HepG2 (cell line): ENCODE data around the gene CCDC85C. TPM values are rescaled to one million over a fixed set of nuclear protein-coding genes. Genes with fewer than 3 reads are reported as not detected.
A peak's percentile ranks its signal among the peaks of the same experiment; 100 is the strongest.

Source experiments
- AHDC1 ChIP-seq: sonication (generic); formaldehyde crosslinking; IDR thresholded peaks from 2 replicates; pipeline ENCODE4 v1.5.1; 2020; ENCODE audit warnings: mild to moderate bottlenecking, missing genetic modification reagents, borderline replicate concordance
- THAP7 ChIP-seq: sonication (generic); formaldehyde crosslinking; IDR thresholded peaks from 2 replicates; pipeline ENCODE4 v1.8.1; 2023; ENCODE audit warnings: mild to moderate bottlenecking, missing genetic modification reagents
- ZFP36 ChIP-seq: fragments of 150-350 bp; IDR thresholded peaks from 2 replicates; pipeline ENCODE4 v1.6.1; 2018; ENCODE audit warnings: borderline replicate concordance, low read length, low read depth; ENCODE audit not compliant: partially characterized antibody
- ZSCAN22 ChIP-seq: sonication (generic); formaldehyde crosslinking; IDR thresholded peaks from 2 replicates; pipeline ENCODE4 v1.4.0; 2020; ENCODE audit warnings: mild to moderate bottlenecking, missing genetic modification reagents
- polyA plus RNA-seq, 8 experiments: library from polyadenylated mRNA; depleted of rRNA in 3 of 8; stranded (reverse) in 7 of 8; unstranded in 1 of 8; fragments of >200 nt; fragmentation: Illumina TruSeq in 4 of 8; extraction: Trizol in 4 of 8; gene quantifications; 2 replicates each; pipeline versions ENCODE4 v1.2.1 to v1.2.3, GENCODE V29; 2011 to 2016; ENCODE audit warnings: low read depth in 4 of 8, missing spikeins in 1 of 8, mixed read lengths in 1 of 8; ENCODE audit not compliant: insufficient read depth in 1 of 8
- total RNA-seq, 5 experiments: library from RNA; depleted of rRNA; stranded (reverse); fragments of >200 nt; fragmentation: Illumina TruSeq; extraction: Trizol; gene quantifications; 2 replicates each; pipeline ENCODE4 v1.2.3, GENCODE V29; 2016; ENCODE audit warnings: low read depth in 1 of 5
- TF ChIP-seq, protein P1 (sequence below): sonication (generic); formaldehyde crosslinking; IDR thresholded peaks from 2 replicates; pipeline ENCODE4 v1.4.0; 2020; ENCODE audit warnings: mild to moderate bottlenecking, missing genetic modification reagents
- TF ChIP-seq, protein P2 (sequence below): sonication (generic); formaldehyde crosslinking; IDR thresholded peaks from 2 replicates; pipeline ENCODE4 v1.5.0; 2020; ENCODE audit warnings: mild to moderate bottlenecking, missing genetic modification reagents
- TF ChIP-seq, protein P3 (sequence below), 2 experiments: sonication (generic) in 1 of 2; formaldehyde crosslinking in 1 of 2; IDR thresholded peaks; 2 replicates each; pipeline versions ENCODE4 v1.5.1 to v1.6.1; 2011 to 2020; ENCODE audit warnings: borderline replicate concordance in 1 of 2, low read depth in 1 of 2, low read length in 1 of 2, mild to moderate bottlenecking in 1 of 2, missing genetic modification reagents in 1 of 2, moderate library complexity in 1 of 2

CCDC85C gene
- total and polyA plus RNA-seq, 2 of the 13 experiments (the other 11 are each of a cell fraction or from before 2014, with no cell fraction given) = 18.8 to 43.8 TPM

- TF ChIP-seq, protein P1, sequence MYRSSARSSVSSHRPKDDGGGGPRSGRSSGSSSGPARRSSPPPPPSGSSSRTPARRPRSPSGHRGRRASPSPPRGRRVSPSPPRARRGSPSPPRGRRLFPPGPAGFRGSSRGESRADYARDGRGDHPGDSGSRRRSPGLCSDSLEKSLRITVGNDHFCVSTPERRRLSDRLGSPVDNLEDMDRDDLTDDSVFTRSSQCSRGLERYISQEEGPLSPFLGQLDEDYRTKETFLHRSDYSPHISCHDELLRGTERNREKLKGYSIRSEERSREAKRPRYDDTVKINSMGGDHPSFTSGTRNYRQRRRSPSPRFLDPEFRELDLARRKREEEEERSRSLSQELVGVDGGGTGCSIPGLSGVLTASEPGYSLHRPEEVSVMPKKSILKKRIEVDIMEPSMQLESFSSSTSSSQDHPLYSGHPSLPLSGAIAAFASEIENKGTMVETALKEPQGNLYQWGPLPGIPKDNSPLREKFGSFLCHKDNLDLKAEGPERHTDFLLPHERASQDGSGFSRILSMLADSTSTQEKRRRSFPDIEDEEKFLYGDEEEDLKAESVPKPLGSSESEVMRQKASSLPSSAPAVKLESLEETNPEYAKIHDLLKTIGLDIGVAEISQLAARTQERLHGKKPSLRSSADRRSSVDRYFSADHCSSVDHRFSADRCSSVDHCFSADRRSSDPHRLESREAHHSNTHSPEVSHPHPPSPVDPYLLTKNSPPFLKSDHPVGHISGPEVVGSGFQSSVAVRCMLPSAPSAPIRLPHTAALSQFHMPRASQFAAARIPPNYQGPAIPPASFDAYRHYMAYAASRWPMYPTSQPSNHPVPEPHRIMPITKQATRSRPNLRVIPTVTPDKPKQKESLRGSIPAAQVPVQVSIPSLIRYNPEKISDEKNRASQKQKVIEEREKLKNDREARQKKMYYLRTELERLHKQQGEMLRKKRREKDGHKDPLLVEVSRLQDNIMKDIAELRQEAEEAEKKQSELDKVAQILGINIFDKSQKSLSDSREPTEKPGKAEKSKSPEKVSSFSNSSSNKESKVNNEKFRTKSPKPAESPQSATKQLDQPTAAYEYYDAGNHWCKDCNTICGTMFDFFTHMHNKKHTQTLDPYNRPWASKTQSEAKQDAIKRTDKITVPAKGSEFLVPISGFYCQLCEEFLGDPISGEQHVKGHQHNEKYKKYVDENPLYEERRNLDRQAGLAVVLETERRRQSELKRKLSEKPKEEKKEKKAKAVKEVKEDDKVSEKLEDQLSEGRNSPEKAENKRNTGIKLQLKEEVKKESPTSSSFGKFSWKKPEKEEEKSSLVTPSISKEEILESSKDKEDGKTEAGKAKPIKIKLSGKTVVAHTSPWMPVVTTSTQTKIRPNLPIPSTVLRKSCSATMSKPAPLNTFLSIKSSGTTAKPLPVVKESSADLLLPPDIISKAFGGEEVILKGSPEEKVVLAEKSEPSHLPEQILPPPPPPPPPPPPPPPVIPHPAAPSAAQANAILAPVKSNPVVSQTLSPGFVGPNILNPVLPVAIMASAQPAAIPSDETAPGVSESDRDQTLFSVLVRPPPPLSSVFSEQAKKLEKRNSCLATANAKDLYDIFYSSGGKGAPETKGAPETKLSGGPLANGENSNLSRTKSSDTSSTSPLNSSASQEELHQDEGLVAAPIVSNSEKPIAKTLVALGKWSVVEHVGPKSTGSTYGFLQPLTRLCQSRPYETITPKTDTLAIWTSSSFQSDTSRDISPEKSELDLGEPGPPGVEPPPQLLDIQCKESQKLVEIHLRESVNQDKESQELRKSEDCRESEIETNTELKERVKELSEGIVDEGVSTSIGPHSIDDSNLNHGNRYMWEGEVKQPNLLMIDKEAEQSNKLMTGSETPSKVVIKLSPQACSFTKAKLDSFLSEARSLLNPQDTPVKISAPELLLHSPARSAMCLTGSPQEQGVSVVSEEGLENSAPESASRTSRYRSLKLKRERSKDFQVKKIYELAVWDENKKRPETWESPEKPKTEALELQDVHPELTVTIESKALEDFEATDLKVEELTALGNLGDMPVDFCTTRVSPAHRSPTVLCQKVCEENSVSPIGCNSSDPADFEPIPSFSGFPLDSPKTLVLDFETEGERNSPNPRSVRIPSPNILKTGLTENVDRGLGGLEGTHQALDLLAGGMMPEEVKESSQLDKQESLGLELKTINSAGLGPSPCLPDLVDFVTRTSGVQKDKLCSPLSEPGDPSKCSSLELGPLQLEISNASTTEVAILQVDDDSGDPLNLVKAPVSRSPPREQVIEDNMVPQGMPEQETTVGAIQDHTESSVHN (CRISPR knock-in tag) = no peak
- TF ChIP-seq ZFP36 (no peak), THAP7 (CRISPR knock-in tag) (no peak), AHDC1 (CRISPR knock-in tag) (no peak), ZSCAN22 (CRISPR knock-in tag) (no peak)
- TF ChIP-seq, protein P2, sequence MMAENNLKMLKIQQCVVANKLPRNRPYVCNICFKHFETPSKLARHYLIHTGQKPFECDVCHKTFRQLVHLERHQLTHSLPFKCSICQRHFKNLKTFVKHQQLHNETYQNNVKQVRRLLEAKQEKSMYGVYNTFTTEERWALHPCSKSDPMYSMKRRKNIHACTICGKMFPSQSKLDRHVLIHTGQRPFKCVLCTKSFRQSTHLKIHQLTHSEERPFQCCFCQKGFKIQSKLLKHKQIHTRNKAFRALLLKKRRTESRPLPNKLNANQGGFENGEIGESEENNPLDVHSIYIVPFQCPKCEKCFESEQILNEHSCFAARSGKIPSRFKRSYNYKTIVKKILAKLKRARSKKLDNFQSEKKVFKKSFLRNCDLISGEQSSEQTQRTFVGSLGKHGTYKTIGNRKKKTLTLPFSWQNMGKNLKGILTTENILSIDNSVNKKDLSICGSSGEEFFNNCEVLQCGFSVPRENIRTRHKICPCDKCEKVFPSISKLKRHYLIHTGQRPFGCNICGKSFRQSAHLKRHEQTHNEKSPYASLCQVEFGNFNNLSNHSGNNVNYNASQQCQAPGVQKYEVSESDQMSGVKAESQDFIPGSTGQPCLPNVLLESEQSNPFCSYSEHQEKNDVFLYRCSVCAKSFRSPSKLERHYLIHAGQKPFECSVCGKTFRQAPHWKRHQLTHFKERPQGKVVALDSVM (CRISPR knock-in tag) = 0 out of 2 replicates have a peak, but pooled peaks have one; percentile 26
- TF ChIP-seq, protein P3, sequence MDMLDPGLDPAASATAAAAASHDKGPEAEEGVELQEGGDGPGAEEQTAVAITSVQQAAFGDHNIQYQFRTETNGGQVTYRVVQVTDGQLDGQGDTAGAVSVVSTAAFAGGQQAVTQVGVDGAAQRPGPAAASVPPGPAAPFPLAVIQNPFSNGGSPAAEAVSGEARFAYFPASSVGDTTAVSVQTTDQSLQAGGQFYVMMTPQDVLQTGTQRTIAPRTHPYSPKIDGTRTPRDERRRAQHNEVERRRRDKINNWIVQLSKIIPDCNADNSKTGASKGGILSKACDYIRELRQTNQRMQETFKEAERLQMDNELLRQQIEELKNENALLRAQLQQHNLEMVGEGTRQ (IDR thresholded peaks at IDR 0.05; ENCODE audit: low read depth, low read length) = no peak
- TF ChIP-seq, protein P3 (CRISPR knock-in tag; IDR thresholded peaks at IDR 0.05; ENCODE audit: borderline replicate concordance) = no peak
Measured at GRCh38 chr14:99602054-99602787, 1.8 kb downstream of the CCDC85C start (continued).
